HUES64 (cell line): ENCODE measurements around the gene IL6.

Experiments used
- H3K27ac ChIP-seq: 2 replicates; pipeline ENCODE4 v1.7.0; 2013; ENCODE audit warnings: low read depth, low read length, inconsistent platforms
- H3K27me3 ChIP-seq: 2 replicates; pipeline ENCODE4 v1.6.1; 2013; ENCODE audit warnings: mild to moderate bottlenecking, low read length; ENCODE audit not compliant: insufficient read depth
- H3K36me3 ChIP-seq: 2 replicates; pipeline ENCODE4 v1.6.1; 2013; ENCODE audit warnings: mild to moderate bottlenecking, low read length; ENCODE audit not compliant: insufficient read depth
- H3K4me1 ChIP-seq: 2 replicates; pipeline ENCODE4 v1.6.1; 2013; ENCODE audit warnings: mild to moderate bottlenecking, low read length, moderate library complexity; ENCODE audit not compliant: insufficient read depth
- H3K4me3 ChIP-seq: 2 replicates; pipeline ENCODE4 v1.5.1; 2013; ENCODE audit warnings: mild to moderate bottlenecking, low read length, moderate library complexity
- H3K9ac ChIP-seq: 2 replicates; pipeline ENCODE4 v1.6.1; 2013; ENCODE audit warnings: mild to moderate bottlenecking, low read depth, low read length
- H3K9me3 ChIP-seq: 2 replicates; pipeline ENCODE4 v1.6.1; 2013; ENCODE audit warnings: low read depth, low read length; ENCODE audit not compliant: insufficient read depth
- WGBS: fragments of 150-250, 120-280 bp; methylation state at CpG from one replicate; pipeline ENCODE4 v1.1.7; 2013; ENCODE audit warnings: missing lambda C conversion rate; 5-methylcytosine and 5-hydroxymethylcytosine counted together

The IL6 gene

DNA sequence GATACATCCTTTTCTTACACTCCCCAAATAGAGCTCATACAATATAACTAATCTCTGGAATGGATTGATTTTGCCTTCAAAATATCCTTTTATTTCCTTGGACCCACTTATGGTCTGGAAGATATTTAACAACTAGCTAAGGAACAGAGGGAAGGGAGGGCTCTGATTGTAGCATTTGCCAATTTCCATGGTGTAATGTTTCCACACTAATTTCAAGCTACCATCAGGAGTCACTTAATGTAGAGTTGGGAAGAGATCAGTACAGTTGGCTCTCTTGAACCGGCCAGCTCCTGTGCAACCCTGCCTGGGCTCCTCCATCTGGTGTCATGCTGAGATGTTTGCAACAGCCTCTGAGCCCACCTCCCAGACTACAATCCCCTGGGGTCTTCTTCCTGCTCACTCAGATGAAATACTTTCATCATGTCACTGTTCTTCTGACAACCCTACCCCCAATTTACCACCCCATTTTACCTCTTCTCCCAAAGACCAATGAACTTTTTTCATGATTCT is 8.0 kb upstream of the IL6 start:
- Histone ChIP-seq H3K9ac (no peak overlapping the region), H3K27ac (no peak overlapping the region)

DNA sequence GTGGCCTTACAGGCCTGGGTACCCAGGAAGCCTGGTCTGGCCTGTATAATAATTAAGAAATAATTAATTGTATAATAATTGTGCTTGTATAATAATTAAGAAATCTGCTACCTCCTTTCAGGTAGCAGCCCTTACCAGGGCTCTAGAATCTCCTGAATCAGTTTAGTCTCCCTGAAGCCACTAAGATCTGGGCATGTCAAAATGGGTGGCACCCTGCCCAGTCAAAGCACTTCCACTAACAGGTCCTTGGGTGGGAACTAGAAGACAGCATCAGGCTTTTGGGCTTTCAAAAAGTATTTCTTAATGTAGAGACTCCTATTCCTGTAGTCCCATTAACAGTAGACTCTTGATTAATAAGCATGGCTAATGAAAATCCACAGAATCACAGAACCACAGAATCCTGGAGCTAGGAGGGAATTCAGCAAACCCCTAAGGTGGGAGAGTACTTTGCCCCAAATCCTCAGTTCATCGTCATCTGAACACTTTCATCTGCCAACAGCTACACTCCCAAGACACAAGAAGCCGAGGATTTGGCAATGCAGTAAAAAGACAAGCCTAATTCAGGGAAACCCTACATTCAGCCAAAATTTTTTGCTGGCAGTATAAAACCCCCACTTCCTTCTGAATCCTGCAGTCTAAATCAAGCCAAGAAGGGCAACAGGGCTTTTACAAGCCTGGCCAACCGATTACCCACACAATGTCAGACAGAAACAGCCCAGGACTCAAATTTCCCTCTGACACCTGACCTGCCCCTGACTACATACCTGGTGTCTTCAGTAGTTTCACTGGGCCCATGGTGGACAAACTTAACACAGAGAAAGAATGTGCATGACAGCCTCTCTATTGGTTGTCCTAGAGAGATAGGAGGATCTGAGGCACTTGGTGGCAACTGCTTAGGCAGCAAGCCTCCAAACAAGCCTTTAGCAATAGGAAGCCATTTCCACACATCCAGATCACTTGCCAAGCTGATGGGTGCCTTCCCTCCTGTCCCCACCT is 5.9 kb upstream of the IL6 start:
- no peak overlapping the region for H3K9ac ChIP-seq
- 92% methylated on average over 3 of the region's 3 CpGs for WGBS
- no peak overlapping the region for H3K4me3 ChIP-seq
- no peak overlapping the region for H3K27ac ChIP-seq
- H3K27me3 ChIP-seq, result no peaks in the 10 kb centered on the region
- no peaks in the 10 kb centered on the region for H3K9me3 ChIP-seq
- H3K36me3 ChIP-seq, result no peaks in the 10 kb centered on the region
- H3K4me1 ChIP-seq, result peaks cover 20% of the 10 kb centered on the region

More for the DNA sequence above, 8.0 kb upstream of the IL6 start:
- Histone ChIP-seq H3K4me3 (no peak overlapping the region), H3K27me3 (no peaks in the 10 kb centered on the region), H3K36me3 (no peaks in the 10 kb centered on the region), H3K9me3 (no peaks in the 10 kb centered on the region), H3K4me1 (peaks cover 13% of the 10 kb centered on the region)
- WGBS, result 0% methylated on average over 1 of the region's 1 CpG

GRCh38 chr7:22722536-22723180 is 4.3 kb upstream of the IL6 start:
- no peak overlapping the region for H3K9ac ChIP-seq
- H3K36me3 ChIP-seq, result no peaks in the 10 kb centered on the region
- peaks cover 6% of the 10 kb centered on the region; the same call in 1 of the 2 replicates for H3K27me3 ChIP-seq
- H3K9me3 ChIP-seq, result no peaks in the 10 kb centered on the region
- H3K27ac ChIP-seq, result no peak overlapping the region
- WGBS, result 93% methylated on average over 6 of the region's 6 CpGs
- peaks cover 33% of the 10 kb centered on the region for H3K4me1 ChIP-seq
- H3K4me3 ChIP-seq, result no peak overlapping the region

DNA sequence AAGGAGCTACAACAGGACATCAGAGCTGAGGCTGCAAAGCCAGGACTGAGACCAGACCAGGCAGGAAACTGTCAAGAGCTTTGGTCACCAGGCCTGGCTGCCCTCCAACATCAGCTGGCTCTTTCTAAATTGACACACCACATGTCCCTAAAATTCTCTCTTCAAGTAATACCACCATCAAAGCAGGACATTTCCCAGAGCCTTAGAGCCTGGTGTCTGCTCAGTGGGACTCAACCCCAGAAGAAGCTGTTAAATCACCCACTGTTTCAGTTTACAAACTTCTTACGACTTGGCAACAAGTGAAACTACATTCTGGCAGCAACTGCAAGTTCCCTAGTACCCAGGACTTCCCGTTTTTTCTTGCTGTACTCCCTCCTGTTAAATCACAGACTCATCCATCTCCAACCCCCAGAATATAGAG is 3.8 kb upstream of the IL6 start:
- Histone ChIP-seq H3K4me3 (no peak overlapping the region), H3K36me3 (no peaks in the 10 kb centered on the region), H3K27me3 (peaks cover 10% of the 10 kb centered on the region; the same call in 1 of the 2 replicates), H3K9ac (no peak overlapping the region), H3K9me3 (no peaks in the 10 kb centered on the region), H3K27ac (no peak overlapping the region), H3K4me1 (peaks cover 35% of the 10 kb centered on the region)
- 83% methylated on average over 2 of the region's 2 CpGs for WGBS

- WGBS, result 95% methylated on average over 4 of the region's 4 CpGs
- Histone ChIP-seq H3K27ac (no peak overlapping the region), H3K27me3 (peaks cover 10% of the 10 kb centered on the region; the same call in 1 of the 2 replicates), H3K9ac (no peak overlapping the region), H3K4me1 (peaks cover 33% of the 10 kb centered on the region), H3K9me3 (no peaks in the 10 kb centered on the region), H3K4me3 (no peak overlapping the region), H3K36me3 (no peaks in the 10 kb centered on the region)
These were observed 3.4 kb upstream of the IL6 start for GRCh38 chr7:22723637-22724036.

- no peak overlapping the region for H3K9ac ChIP-seq
- H3K27me3 ChIP-seq, result peaks cover 10% of the 10 kb centered on the region; the same call in 1 of the 2 replicates
- H3K4me1 ChIP-seq, result peaks cover 27% of the 10 kb centered on the region
- H3K9me3 ChIP-seq, result no peaks in the 10 kb centered on the region
- 88% methylated on average over 6 of the region's 6 CpGs for WGBS
- H3K4me3 ChIP-seq, result no peak overlapping the region
- H3K27ac ChIP-seq, result no peak overlapping the region
- no peaks in the 10 kb centered on the region for H3K36me3 ChIP-seq
These were observed 2.1 kb upstream of the IL6 start for GRCh38 chr7:22724861-22725260.

GRCh38 chr7:22725585-22725984 is 1.4 kb upstream of the IL6 start:
- Histone ChIP-seq H3K27me3 (peaks cover 10% of the 10 kb centered on the region; the same call in 1 of the 2 replicates), H3K4me1 (peaks cover 27% of the 10 kb centered on the region), H3K9me3 (no peaks in the 10 kb centered on the region), H3K27ac (no peak overlapping the region), H3K4me3 (no peak overlapping the region), H3K9ac (no peak overlapping the region), H3K36me3 (no peaks in the 10 kb centered on the region)
- WGBS, result 74% methylated on average over 9 of the region's 9 CpGs

GRCh38 chr7:22726345-22726906 is 574 bp upstream of the IL6 start:
- Histone ChIP-seq H3K9me3 (no peaks in the 10 kb centered on the region), H3K27me3 (peaks cover 10% of the 10 kb centered on the region; the same call in 1 of the 2 replicates), H3K36me3 (no peaks in the 10 kb centered on the region), H3K9ac (no peak overlapping the region), H3K4me1 (peaks cover 27% of the 10 kb centered on the region), H3K27ac (no peak overlapping the region; the same call in 1 of the 2 replicates), H3K4me3 (peak overlapping the region; percentile 43)
- 7% methylated on average over 8 of the region's 8 CpGs for WGBS

- Histone ChIP-seq H3K27me3 (peaks cover 10% of the 10 kb centered on the region; the same call in 1 of the 2 replicates), H3K27ac (no peak overlapping the region), H3K9ac (peak overlapping the region; percentile 25; the same call in 1 of the 2 replicates), H3K4me1 (peaks cover 27% of the 10 kb centered on the region), H3K36me3 (no peaks in the 10 kb centered on the region), H3K4me3 (peak overlapping the region; percentile 43), H3K9me3 (no peaks in the 10 kb centered on the region)
- 72% methylated on average over 3 of the region's 3 CpGs for WGBS
These were observed 675 bp downstream of the IL6 start for GRCh38 chr7:22727714-22728035.

DNA sequence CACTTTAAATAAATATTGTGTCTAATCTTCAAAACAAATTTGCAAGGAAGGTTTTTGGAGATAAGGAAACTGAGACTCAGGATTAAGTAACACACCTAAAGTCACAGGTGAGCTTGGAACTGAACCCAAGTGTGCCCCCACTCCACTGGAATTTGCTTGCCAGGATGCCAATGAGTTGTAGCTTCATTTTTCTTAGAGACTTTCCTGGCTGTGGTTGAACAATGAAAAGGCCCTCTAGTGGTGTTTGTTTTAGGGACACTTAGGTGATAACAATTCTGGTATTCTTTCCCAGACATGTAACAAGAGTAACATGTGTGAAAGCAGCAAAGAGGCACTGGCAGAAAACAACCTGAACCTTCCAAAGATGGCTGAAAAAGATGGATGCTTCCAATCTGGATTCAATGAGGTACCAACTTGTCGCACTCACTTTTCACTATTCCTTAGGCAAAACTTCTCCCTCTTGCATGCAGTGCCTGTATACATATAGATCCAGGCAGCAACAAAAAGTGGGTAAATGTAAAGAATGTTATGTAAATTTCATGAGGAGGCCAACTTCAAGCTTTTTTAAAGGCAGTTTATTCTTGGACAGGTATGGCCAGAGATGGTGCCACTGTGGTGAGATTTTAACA is 1.5 kb downstream of the IL6 start:
- no peaks in the 10 kb centered on the region for H3K36me3 ChIP-seq
- H3K4me1 ChIP-seq, result peaks cover 27% of the 10 kb centered on the region
- no peaks in the 10 kb centered on the region for H3K9me3 ChIP-seq
- WGBS, result 100% methylated on average over 1 of the region's 1 CpG
- no peak overlapping the region for H3K4me3 ChIP-seq
- H3K27ac ChIP-seq, result no peak overlapping the region
- peaks cover 10% of the 10 kb centered on the region; the same call in 1 of the 2 replicates for H3K27me3 ChIP-seq
- no peak overlapping the region for H3K9ac ChIP-seq
